Loucy (cell line): Measurements from ENCODE around the gene MRPL45.

Experiments
- H2AFZ ChIP-seq: fragments of 200-600 bp; sonication (generic); 2 replicates; pipeline ENCODE4 v1.6.0; 2016; ENCODE audit warnings: antibody characterized with exemption, mild to moderate bottlenecking, low read length, moderate library complexity
- H3F3A ChIP-seq: fragments of 200-600 bp; 2 replicates; pipeline ENCODE4 v1.6.0; 2016; ENCODE audit warnings: antibody characterized with exemption, low read depth, mild to moderate bottlenecking
- H3K27me3 ChIP-seq: fragments of 200-600 bp; sonication (generic); 2 replicates; pipeline ENCODE4 v1.6.1; 2014; ENCODE audit warnings: low read length, mild to moderate bottlenecking; ENCODE audit not compliant: insufficient read depth, poor library complexity, severe bottlenecking
- H3K36me3 ChIP-seq: fragments of 200-600 bp; sonication (generic); 2 replicates; pipeline ENCODE4 v1.6.1; 2016; ENCODE audit warnings: low read length; ENCODE audit not compliant: insufficient read depth
- H3K4me1 ChIP-seq: fragments of 200-600 bp; sonication (generic); 2 replicates; pipeline ENCODE4 v1.5.1; 2014; ENCODE audit warnings: low read length, mild to moderate bottlenecking; ENCODE audit not compliant: insufficient read depth, poor library complexity, severe bottlenecking
- H3K4me2 ChIP-seq: fragments of 200-600 bp; sonication (generic); 2 replicates; pipeline ENCODE4 v1.6.0; 2014; ENCODE audit warnings: antibody characterized with exemption, low read length, low read depth, mild to moderate bottlenecking; ENCODE audit not compliant: poor library complexity, severe bottlenecking
- H3K4me3 ChIP-seq: fragments of 200-600 bp; sonication (generic); 2 replicates; pipeline ENCODE4 v1.5.1; 2014; ENCODE audit warnings: low read length, mild to moderate bottlenecking, mixed read lengths; ENCODE audit not compliant: poor library complexity, severe bottlenecking
- H3K79me2 ChIP-seq: fragments of 200-600 bp; sonication (generic); 2 replicates; pipeline ENCODE4 v1.6.1; 2014; ENCODE audit warnings: low read length; ENCODE audit not compliant: insufficient read depth
- H3K9ac ChIP-seq: fragments of 200-600 bp; sonication (generic); 2 replicates; pipeline ENCODE4 v1.6.0; 2014; ENCODE audit warnings: mild to moderate bottlenecking, low read depth, low read length, moderate library complexity; ENCODE audit not compliant: poor library complexity, severe bottlenecking
- H3K9me2 ChIP-seq: fragments of 200-600 bp; sonication (generic); replicated peaks from 2 replicates; pipeline ENCODE4 v1.6.1; 2016; ENCODE audit warnings: low read depth, low read length, mixed read lengths
- H3K9me3 ChIP-seq: fragments of 200-600 bp; sonication (generic); 2 replicates; pipeline ENCODE4 v1.6.1; 2014; ENCODE audit warnings: mild to moderate bottlenecking, antibody characterized with exemption, low read length, low read depth; ENCODE audit not compliant: insufficient read depth
- H4K20me1 ChIP-seq: fragments of 200-600 bp; sonication (generic); 2 replicates; pipeline ENCODE4 v1.6.0; 2014; ENCODE audit warnings: antibody characterized with exemption, low read length, mild to moderate bottlenecking; ENCODE audit not compliant: insufficient read depth, poor library complexity, severe bottlenecking
- CTCF ChIP-seq: fragments of 200-600 bp; sonication (generic); conservative IDR thresholded peaks from 2 replicates; pipeline ENCODE4 v1.5.1; 2014; ENCODE audit warnings: mild to moderate bottlenecking, antibody characterized with exemption, low read length
- EZH2phosphoT487 ChIP-seq: fragments of 200-600 bp; IDR thresholded peaks from 2 replicates; pipeline ENCODE4 v1.6.1; 2018; ENCODE audit warnings: antibody characterized with exemption, mild to moderate bottlenecking, moderate library complexity, borderline replicate concordance

The MRPL45 gene

GRCh38 chr17:38338053-38338452 lies 41.1 kb downstream of the MRPL45 start:
- H3K9ac ChIP-seq: no peak overlapping the region
- H3K79me2 ChIP-seq: no peaks in the 10 kb centered on the region
- no peak for TF ChIP-seq CTCF
- no peak for TF ChIP-seq EZH2phosphoT487
- no peaks in the 10 kb centered on the region for H3K9me2 ChIP-seq
- H3K4me3 ChIP-seq: no peak overlapping the region
- H3K36me3 ChIP-seq: no peaks in the 10 kb centered on the region
- no peaks in the 10 kb centered on the region for H3F3A ChIP-seq
- no peaks in the 10 kb centered on the region for H3K27me3 ChIP-seq
- H2AFZ ChIP-seq: no peak overlapping the region
- no peaks in the 10 kb centered on the region for H3K4me1 ChIP-seq
- no peaks in the 10 kb centered on the region for H4K20me1 ChIP-seq
- H3K4me2 ChIP-seq: no peak overlapping the region
- H3K9me3 ChIP-seq: no peaks in the 10 kb centered on the region

- Histone ChIP-seq H3K9me2 (no peaks in the 10 kb centered on the region), H3K4me3 (no peak overlapping the region), H3F3A (no peaks in the 10 kb centered on the region), H4K20me1 (no peaks in the 10 kb centered on the region), H3K4me1 (no peaks in the 10 kb centered on the region), H3K9ac (no peak overlapping the region), H3K4me2 (no peak overlapping the region), H3K9me3 (no peaks in the 10 kb centered on the region), H3K79me2 (no peaks in the 10 kb centered on the region), H3K27me3 (no peaks in the 10 kb centered on the region), H3K36me3 (no peaks in the 10 kb centered on the region), H2AFZ (no peak overlapping the region)
- TF ChIP-seq EZH2phosphoT487 (no peak), CTCF (no peak)
Observed at GRCh38 chr17:38338535-38338934, 41.6 kb downstream of the MRPL45 start.

GRCh38 chr17:38339891-38340290 lies 42.9 kb downstream of the MRPL45 start:
- no peak overlapping the region for H3K4me2 ChIP-seq
- no peaks in the 10 kb centered on the region for H3K27me3 ChIP-seq

More at GRCh38 chr17:38339891-38340290, 42.9 kb downstream of the MRPL45 start:
- TF ChIP-seq EZH2phosphoT487 (no peak), CTCF (no peak)
- no peaks in the 10 kb centered on the region for H3K4me1 ChIP-seq
- H3K9me2 ChIP-seq: no peaks in the 10 kb centered on the region
- H3K4me3 ChIP-seq: no peak overlapping the region
- no peak overlapping the region for H3K9ac ChIP-seq
- no peak overlapping the region for H2AFZ ChIP-seq
- H3F3A ChIP-seq: no peaks in the 10 kb centered on the region
- H3K9me3 ChIP-seq: no peaks in the 10 kb centered on the region
- no peaks in the 10 kb centered on the region for H3K36me3 ChIP-seq
- no peaks in the 10 kb centered on the region for H4K20me1 ChIP-seq
- no peaks in the 10 kb centered on the region for H3K79me2 ChIP-seq
